ENCODE measurements around the gene CSNK1D.

DNA sequence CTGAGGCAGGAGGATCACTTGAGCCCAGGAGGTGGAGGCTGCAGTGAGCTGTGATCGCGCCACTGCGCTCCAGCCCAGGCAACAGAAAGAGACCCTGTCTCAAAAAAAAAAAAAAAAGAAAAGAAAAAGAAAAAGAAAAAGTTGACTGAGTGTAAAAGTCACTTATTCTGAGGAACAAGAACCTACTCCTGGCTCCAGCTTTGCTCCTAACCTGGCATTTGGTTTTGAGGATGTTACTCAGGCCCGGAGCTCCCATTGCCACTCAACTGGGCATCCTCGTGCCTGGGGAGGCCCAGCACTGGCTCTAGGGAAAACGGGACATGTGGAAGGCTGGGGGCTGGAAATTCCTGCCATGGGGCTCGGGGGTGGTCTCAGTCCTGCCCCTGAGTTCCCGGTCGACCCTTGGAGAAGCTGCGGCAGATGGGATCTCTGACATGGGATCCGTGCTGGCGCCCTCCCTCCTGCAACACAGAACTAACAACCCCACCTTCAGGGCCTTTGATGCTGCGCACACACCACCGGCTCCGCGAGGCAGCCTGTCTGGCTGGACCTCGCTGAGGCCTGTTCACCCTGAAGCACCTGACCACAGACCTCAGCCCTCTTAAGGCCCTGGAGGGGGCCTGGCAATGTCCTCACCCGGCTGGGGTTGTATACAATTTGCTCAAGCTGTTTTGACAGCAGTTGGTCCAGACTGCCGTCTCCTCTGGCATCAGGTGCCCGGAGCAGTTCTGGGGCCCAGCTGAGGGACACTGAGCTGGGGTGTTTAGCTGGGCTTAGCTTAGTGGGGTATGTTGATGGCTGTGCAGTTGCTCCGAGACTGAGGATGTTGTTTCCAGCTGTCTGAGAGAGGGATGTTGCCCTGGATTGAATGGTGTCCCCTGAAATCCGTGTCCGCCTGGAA, 31.6 kb upstream of the CSNK1D start:
- no peak for TF ChIP-seq EZH2phosphoT487 (IDR thresholded peaks at IDR 0.05; ENCODE audit: insufficient read depth, low read depth)
- no peak for TF ChIP-seq EZH2 (IDR thresholded peaks at IDR 0.05; ENCODE audit: insufficient read depth, poor library complexity, severe bottlenecking)

Data from GM23248 (cell line).